8988T (cell line): ENCODE results near the gene MX2.

Experiments
- DNase-seq: peaks from one replicate; pipeline ENCODE4 v3.0.0; 2011

Gene MX2

DNA sequence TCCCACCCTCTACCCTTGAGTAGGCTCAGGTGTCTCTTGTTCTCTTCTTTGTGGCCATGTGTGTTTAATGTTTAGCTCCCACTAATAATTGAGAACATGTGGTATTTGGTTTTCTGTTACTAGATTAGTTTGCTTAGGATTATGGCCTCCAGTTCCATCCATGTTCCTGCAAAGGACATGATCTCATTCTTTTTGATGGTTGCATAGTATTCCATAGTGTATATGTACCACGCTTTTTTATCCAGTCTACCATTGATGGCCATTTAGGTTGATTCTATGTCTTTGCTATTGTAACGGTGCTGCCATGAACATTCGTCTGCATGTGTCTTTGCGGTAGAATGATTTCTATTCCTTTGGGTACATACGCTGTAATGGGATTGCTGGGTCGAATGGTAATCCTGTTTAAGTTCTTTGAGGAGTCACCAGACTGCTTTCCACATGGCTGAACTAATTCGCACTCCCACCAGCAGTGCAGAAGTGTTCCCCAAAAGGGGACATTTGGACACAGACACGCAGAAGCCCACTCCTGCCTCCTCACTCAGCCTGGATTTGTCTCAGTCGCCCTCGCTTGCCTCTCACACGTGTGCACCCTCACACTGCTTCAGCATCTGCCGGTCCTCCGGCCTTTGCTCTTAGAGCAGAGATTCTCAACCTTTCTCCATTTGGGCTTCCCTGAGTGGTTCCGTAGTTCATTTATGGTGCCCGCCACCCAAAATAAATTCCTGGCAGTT lies 3.7 kb downstream of the MX2 start:
- DNase-seq, result no peak

DNA sequence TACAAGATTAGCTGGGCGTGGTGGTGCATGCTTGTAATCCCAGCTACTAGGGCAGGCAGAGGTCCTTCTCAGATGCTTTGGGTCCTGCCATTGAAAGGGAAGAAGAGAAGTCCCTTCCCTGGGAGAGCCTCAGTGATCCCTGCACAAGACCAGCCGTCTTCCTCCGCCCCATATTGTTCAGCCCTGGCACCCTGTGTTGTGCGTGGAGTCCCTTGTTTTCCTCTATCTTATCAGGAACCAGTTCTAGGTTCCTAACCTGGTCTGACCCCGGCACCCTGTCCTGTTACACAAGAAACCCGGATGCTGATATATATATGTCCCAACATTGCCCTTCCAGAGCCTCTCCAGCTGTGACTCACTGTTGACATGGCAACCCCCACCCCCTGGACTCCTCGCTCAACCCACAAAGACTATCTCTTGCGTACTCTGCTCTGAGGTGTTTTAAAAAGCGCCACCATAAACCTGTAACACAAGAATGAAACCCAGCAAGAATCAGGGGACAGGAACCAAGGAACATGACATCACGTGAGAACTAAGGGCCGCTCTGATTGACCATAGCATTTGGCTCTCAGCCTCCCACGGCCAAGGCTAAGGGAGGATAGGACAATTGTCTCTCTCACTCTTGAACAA lies 4.8 kb downstream of the MX2 start:
- DNase-seq, result no peak

DNA sequence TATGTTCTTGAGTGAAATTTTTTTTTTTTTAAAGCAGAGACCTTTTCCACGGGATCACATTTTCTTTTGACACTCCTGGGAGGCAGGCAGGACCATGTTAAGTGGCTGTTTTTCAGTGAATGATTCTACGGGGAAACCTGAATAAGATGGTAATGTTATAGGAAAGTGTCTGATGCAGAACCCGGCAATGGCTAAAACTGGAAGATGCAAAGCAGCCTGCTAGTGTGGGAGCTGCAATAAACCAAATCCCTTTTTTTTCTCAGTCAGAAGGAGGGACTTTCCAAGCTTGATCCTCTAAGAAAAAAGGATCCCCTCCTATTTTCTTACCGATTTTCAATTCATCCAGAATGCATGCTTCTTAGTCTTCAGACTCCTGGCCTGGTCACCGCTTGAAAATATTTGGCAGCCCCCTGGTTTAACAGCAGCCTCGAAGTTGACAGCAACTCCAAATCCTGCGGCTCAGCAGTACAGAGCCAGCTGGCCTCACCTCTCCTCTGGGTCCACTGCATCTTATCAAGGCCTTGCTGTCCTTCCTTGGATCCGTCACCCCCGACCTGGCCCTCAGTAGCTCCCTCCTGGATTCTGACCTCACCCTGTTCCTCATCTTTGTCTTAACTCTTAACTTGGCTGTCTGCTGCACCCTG lies 5.6 kb downstream of the MX2 start:
- DNase-seq, result no peak

DNA sequence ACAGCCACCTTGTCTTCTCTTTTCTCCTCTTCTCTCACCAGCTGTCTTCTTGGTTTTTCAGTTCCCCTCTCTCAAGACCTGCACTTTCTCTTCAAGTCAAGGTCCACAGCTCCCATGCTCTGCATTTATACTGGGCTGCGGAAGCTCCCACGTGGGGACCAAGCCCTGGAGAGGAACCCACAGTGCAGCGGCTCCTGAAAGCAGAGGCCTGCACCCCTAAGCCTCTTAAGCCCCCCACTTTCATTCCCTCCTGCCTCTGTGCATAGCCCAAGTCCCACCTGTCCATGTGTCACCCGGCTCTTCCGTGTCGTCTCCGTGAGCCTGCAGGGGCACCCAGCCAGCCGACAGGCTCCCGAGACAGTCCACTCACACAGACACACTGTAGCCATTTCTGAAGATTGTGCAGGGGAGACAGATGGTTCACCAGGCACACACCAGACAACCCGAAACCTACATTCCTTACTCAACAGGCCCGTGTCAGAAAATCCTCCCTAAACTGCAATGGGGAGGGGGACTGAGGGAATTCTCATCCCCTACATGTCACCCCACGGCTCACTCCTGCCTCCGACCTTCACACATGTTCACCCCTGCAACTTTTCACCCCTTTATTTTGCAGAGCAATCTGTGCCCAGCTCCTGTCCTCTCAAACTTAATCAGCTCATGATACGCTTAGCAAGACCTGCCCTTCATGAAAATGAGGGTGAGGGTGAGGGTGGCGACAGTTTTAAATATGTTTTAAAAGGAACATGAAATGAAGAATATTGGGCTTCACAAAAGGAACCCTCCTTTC lies 6.3 kb downstream of the MX2 start:
- DNase-seq, result no peak

DNA sequence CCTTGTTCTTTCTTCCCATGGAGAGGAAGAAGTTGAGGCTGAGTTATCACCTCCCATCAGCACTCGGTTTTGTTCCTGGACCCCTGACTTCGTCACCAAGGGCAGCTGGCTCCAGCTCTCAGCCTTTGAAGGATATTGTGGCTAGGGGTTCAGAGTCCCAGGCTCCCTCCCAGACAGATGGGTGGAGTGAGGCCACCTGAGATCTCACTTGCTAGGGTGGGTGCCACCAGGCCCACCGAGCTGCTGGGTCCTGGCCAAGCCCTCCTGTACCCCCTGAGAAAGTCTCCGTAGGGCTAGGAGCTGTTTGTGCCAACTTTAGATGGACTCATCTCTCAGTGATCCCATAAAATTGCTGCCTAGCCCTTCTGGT lies 6.9 kb downstream of the MX2 start:
- no peak for DNase-seq

DNA sequence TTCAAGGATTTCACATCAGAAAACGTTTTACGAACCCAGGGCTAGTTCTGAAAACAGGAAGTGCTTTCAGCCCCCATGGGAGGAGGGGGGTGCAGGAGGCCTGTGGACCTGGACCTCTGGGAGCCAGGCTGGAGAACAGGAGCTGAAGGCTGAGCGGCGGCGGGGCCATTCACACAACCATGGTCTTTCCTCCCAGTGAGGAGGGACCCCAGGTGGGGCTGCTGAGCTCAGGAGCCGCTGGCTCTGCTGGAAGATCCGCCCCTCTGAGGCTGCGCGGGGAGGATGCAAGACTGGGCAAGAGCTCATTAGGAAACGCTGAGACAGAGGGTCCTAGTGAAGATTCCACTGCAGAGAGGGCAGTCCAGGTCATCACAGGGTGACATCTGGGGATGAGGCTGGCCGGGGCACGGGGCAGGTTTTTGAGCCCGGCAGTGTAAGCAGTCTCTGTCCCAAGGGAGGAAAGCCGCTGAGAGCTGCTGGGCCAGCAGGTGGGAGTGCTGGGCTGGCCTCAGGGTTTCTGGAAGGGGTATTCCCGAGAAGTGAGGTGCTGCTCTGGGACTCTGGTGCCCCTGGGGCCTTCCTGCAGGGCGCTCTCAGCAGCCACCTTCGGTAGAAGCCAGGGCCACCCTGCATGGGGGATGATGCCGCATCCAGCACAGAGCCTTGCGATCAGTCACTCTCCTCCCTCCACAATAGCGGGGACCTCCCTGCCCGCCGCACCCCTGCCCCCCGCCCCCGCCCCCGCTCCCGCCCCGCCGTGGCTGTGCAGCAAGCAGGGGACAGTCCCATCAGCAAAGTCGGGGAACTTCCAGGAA lies 7.5 kb downstream of the MX2 start:
- DNase-seq, result no peak

DNA sequence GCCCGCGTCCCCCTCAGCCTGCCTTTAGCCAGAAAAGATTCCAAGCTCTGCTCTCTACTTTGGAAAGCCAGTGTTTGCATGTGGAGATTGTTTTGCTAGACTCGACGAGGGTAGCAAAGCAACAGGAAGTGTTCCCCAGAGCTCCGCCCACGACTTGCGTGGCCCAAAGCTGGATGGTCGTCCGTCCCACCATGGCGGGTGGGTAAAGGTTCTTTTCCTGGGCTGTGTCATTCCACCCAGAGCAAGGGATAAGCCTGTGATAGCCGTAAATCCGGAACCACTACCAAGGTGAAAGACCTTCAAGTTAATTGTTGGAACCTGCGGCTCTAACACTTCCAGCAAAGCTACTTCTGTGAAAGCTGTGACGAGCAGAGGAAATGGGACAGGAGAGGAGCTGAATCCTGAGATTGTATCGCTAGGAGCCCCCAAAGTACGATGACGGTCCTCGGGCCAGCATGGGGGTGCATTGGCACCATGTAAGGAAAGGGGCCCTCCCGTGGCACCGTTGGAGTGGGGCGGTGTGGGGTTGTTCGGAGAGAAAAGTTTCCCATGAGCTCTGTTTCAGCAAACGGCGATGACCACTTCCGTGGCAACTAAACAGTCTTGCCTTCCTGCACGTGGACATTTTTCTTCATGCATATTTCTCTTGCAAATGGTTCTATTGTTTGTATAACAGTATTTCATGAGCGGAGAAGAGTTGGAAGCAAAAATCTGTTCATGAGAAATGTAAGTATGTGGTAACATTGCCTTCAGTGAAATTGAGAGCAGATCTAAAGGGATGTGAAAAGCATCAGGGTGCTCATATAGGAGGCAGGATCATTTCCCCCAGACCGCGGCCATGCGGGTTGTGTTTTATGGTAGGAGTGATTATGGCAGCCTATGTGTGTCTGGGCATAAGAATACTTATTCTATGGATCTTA lies 8.4 kb downstream of the MX2 start:
- DNase-seq, result no peak

DNA sequence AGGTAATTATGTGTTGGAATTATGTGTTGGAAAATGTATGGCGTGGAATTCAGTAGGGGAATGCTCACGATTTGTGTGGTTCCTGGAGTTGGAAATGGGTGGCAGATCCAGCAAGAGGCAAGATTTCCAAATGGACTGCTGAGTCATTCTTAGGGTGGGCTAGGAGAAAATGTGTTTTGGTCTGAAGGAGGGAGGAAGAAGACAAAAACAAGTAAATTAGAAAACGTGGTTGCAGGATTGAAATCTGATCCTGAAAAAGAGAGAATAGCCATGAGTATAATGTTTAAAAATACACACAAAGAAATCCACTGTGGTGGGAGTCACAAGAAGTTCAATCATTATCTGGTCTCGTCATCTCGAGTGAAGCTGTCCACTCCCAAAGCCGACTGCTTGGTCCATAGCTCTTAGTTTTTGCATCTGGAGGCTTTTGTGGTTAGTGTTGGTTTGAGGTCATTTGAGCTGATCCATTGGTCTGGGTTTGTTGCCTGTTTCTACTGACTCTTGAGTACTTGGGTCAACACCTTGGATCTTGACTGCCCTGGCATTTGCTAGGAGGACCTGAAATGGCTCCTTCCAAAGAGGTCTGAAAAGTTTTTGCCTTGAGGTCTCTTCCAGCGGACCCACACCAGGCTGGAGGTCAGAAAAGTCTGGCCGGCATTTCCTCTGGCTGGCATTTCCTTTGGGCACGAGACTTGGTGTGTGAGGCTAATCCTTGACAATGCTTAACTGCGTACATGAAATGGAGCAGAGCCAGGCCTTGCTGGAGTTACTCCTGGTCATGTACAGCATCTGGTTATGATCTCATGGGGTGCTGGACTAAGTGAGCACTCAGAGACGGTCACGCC lies 9.2 kb downstream of the MX2 start:
- no peak for DNase-seq

DNA sequence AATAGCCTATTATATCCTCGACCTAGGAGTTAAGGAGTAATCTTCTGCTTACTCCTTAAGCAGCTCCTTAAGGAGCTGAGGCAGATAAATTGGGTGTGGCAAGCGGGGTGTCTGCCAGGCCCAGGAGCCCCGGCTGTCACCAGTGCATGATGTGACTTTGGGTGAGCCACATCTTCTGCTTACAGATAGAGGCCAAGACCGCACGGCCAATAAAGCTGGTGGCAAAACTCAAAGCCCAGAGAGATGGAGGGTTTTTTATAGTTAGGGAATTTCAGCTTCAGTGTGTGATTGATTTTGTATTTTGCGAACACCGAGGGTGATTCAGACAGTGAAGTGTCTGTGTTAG lies 9.8 kb downstream of the MX2 start:
- no peak for DNase-seq

DNA sequence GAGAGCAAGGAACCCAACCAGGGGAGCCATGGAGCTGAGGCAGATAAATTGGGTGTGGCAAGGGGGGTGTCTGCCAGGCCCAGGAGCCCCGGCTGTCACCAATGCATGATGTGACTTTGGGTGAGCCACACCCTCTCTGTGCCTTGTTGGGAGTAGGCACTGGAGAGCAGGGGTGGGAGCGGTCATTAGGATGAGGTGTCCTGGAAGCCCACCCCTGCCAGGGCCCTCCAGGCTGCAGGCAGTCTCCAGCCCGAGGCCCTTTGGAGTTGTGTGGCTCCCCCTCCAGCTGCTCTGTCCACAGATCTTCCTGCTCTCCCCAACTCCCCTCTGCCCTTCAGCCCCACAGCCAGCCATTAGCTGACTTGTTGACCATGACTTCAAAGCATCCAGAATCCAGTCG lies 11.4 kb downstream of the MX2 start:
- no peak for DNase-seq

DNA sequence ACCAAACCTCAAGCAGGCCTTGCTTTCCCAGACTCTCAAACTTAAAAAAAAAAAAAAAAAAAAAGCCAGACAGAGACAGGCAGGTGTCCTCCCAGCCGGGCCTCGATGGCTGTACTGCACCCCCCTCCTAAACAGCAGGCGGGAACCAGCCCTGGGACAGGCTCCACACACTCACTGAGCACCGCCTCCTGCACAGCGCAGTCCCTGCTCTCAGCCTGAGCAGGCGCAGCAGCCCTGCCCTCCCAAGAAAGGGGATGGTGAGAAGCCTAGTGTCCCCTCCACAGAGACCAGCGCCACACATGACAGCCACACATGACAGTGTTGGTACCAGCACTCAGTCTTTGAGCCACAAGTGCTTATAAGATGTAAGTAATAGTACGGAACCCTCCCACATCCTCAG lies 11.9 kb downstream of the MX2 start:
- no peak for DNase-seq

DNA sequence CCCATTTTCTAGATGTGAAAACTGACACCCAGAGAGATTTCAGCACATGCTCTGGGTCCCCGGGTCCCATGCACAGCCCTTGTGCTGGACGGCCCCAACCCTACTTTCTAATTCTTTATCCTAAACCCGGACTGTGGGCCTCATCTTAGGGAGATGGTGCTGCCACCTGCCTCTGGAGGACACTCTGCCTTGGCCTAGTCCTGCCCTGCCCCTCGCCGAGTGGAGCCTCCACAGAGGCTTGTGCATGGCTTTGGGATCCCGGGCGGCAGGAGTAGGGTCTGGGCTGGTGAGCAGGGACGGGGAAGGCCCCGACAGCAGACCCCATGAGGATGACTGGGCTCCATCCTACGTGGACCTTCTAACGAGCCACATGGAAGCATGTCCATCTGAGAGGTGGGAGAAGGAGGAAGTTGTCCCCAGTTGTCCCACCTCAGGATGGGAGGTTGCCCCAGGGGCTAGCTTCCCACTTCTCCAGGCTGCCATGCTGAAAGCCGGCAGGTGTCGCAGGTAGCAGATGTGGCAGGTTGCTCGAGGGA lies 12.4 kb downstream of the MX2 start:
- no peak for DNase-seq

DNA sequence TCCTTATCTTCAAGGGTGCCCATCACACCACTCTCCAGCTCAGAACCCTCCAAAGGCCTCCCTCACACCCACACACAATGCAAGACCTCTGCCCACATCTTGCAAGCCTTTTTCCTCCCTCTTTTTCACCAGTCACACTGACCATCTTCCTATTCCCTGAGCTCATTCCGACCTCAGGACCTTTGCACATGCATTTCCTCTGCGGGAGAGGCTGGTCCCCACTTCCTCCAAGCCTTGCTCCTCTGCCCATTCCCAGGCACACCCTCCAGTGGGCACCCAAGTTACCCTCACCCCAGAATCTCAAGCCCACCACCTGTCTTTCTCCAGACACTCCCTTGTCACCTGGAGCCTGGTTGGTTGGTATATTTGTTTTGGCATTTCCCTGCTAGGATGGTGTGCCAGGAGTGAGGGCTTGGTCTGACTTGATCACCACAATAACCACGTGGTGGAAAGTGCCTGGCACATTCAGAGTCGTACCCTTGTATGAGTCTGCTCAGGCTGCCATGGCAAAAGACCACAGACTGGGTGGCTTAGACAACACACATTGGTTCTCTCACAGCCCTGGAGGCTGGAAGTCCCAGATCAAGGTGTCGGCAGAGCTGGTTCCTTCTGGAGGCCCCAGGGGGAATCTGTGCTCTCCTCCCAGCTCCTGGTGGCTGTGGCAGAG lies 13.2 kb downstream of the MX2 start:
- no peak for DNase-seq

DNA sequence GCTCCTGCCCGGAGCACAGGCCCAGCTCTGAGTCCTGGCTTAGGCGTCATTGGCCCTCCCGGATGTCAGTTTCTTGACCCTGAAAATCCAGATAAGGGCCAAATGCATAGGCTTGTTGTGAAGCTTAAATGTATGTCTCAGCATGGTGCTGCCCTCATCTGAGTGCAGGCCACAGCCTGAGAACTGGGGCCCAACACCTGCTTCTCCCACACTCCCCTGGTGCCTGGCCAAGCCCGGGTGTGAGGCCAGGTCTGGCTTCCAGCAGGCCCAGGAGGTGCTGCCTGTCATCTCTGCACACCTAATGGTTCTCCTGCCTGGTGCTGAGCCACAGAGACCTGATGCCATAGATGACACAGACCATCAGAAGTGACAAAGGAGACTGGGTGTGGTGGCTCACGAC lies 14.0 kb downstream of the MX2 start:
- no peak for DNase-seq

DNA sequence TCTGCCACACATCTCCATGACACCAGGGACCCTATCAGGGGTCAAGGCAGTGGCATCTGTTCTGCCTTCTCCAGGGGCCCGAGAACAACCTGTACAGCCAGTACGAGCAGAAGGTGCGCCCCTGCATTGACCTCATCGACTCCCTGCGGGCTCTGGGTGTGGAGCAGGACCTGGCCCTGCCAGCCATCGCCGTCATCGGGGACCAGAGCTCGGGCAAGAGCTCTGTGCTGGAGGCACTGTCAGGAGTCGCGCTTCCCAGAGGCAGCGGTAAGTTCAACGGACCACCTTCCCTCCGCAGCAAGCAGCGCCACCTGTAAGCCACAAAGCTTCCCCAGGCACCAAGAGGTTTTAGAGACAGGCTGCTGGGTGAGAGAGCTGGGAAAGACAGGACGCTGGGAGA lies 15.9 kb downstream of the MX2 start:
- DNase-seq, result no peak

DNA sequence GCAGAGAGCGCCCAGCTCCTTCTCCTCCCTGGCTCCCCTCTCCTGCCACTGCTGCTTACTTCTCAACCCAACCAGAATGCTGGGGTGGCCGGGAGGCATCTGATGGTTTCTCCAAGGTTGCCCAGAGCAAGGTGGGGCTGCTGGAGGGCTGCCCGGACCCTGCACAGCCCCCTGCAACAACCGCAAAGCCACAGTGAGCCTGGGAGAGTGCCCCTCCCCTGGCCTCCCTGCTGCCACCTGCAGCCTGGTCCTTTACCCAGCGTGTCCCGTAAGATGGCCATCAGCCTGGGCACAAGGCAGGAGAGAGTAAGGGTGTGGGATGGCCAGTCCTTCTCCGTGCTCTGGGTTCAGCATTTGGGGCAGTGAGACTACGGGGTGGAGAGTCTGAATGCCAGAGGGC lies 17.0 kb downstream of the MX2 start:
- DNase-seq, result no peak

DNA sequence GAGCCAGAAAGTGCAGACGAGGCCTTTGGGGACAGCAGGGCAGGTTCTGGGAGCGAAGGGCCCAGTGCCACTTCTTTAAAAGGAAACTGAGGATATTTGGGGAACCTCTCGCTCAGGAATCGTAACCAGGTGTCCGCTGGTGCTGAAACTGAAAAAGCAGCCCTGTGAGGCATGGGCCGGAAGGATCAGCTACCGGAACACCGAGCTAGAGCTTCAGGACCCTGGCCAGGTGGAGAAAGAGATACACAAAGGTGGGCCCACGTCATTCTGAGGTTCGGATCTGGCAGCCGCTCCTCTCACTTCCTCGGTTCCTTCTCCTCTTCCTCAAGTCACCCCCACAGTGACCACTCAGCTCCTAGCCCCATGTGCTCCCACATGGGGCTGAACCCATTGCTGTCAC lies 18.1 kb downstream of the MX2 start:
- no peak for DNase-seq

DNA sequence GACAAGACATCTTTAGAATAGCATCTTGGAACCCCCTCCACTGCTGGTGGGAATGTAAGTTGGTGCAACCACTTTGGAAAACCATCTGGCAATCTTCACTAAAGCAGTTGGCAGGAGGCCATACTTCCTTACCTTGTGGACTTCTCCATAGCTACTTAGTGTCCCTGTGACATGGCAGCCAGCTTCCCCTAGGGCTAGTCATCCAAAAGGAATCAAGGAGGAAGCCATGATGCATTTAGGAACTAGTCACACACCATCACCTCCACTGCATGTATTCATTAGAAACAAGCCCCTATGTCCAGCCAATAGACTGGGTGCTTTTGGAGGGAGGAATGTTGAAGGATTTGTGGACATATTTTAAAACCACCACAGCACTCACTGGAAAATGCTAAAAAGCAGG lies 19.9 kb downstream of the MX2 start:
- DNase-seq, result no peak

DNA sequence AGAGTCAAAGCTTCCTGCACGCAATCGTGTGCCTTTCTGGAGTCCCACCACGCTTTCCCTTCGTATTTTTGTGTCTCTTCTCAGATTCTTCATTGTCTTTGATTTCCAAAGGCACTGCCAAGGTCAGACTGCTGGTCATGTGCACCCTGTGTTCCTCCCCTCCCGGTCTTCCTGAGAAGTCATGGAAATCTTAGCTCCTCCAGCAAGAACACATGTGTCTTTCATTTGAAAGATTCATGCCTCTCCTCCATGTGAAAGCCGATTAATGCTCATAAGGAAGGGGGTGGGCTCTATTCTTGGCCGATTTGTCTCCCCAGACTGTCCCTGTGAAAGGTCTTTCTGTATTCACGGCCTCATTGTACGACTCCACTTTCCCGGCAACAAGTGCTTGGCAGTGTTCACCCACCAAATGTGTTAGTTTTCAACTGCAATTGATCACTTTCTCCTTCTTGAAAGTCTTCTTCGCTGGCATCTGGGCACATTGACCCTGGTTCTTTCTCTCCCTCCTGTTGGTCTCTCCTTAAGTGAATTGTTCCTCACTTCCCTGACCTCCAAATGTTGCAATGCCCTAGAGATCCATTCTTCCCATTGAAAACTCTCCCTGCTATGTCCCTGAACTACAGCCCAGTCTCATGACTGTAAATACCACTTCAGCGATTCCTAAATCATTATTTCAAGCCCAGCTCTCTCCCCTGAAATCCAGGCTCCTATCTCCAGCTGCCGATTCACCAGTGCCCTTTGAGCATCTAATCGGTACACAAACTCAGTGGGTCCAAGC lies 25.4 kb downstream of the MX2 start:
- no peak for DNase-seq
